GM12874 (cell line): ENCODE measurements around the gene GOLM1.

Source experiments
- TF ChIP-seq, protein P1 (sequence below): IDR thresholded peaks from 2 replicates; pipeline ENCODE4 v1.5.1; 2011; ENCODE audit warnings: low read depth, mild to moderate bottlenecking, control low read depth, low read length, moderate library complexity; ENCODE audit not compliant: insufficient read depth

The GOLM1 gene

GRCh38 chr9:86064220-86064619 lies 35.1 kb downstream of the GOLM1 start:
- TF ChIP-seq, protein P1, sequence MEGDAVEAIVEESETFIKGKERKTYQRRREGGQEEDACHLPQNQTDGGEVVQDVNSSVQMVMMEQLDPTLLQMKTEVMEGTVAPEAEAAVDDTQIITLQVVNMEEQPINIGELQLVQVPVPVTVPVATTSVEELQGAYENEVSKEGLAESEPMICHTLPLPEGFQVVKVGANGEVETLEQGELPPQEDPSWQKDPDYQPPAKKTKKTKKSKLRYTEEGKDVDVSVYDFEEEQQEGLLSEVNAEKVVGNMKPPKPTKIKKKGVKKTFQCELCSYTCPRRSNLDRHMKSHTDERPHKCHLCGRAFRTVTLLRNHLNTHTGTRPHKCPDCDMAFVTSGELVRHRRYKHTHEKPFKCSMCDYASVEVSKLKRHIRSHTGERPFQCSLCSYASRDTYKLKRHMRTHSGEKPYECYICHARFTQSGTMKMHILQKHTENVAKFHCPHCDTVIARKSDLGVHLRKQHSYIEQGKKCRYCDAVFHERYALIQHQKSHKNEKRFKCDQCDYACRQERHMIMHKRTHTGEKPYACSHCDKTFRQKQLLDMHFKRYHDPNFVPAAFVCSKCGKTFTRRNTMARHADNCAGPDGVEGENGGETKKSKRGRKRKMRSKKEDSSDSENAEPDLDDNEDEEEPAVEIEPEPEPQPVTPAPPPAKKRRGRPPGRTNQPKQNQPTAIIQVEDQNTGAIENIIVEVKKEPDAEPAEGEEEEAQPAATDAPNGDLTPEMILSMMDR = no peak

DNA sequence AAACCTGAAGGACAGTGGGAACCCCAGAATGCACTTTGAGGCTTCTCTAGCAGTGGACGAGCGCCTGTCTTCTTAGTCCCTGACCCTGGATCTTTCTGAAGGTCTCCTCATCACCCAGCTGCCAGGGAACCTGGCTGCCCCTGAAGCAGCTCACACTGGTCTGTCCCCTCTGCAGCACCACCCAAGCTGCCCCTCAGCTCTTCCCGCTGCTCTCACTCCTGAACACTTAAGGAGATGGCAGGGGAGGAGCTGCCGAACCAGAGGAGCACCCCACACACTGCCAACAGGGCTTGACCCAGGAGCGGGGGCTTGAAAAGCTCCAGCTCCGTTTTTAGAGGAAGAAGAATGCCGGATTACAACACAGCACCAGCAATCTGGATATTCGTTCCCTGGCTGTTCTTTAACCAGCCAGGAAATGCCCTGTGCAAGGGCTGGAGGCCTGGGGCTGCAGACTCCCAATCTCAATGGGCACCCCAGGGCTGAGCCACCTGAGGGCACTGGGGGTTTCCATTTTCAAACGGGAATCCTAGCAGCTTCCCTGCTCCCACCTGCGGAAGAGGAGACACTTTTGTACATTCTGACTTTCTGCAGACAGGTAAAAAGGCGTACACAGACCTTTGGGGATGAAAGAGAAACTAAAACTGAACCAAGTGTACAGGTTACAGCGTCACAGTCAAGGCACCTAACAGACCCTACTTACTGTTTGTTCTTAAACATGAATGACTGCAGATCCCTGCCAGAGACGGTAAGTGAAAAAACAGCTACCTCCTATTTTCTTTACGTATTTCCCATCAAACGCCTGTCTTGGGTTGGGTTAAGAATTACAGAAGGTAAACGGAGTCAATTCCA lies 36.3 kb downstream of the GOLM1 start:
- TF ChIP-seq, protein P1 = no peak

DNA sequence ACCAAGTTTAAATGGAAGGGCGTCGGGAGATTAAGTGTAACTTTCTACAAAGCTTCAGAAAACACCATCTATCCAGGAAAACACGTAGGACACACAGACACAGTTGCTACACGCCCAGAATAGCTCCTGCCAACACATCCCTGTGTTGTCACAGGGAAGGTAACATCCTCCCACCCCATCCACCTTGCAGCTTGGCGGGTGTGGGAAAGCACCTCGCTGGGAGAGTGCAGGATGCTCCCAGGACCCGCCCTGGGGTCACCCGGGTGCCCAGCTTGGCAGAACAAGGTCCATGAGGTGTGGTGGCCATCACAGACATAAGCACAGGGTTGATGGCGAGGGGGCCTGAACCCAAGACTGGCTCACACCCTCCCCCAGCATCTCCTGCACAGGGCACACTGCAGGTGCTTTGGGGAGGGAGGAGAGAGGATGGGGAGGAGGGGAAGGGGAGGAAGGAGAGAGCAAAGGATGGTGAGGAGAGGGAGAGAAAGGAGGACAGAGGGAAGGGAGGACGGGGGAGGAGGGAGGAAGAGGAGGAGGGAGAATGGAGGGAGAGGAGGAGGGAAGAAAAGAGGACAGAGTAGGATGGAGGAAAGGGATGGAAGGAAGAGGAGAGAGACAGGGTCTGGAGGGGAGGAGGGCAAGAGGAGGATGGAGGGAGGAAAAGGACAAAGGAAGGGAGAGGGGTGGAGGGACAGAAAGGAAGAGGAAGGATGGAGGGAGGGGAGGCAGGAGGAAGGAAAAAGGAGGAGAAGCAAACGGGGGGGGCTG lies 37.2 kb downstream of the GOLM1 start:
- TF ChIP-seq, protein P1 = no peak

- TF ChIP-seq, protein P1 = no peak
Observed at GRCh38 chr9:86057491-86057890, 41.9 kb downstream of the GOLM1 start.

DNA sequence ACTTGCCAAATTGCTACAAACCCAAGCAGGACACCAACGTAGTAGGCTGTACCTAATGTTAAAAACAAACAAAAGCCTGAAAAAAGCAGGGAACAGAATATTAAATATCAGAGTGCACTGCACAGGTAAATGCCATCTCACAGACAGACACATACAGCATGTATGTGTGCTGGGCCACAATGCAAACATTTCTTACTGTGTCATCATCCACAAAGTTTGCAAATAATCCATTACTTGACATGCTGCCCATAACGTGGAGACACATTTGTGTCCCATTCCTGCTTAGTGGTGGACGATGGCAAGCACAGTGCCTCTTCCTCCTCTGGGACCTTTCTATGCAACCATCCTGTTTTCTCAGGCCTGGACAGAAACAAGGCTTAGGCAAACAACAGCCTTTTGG lies 44.7 kb downstream of the GOLM1 start:
- TF ChIP-seq, protein P1 = no peak

DNA sequence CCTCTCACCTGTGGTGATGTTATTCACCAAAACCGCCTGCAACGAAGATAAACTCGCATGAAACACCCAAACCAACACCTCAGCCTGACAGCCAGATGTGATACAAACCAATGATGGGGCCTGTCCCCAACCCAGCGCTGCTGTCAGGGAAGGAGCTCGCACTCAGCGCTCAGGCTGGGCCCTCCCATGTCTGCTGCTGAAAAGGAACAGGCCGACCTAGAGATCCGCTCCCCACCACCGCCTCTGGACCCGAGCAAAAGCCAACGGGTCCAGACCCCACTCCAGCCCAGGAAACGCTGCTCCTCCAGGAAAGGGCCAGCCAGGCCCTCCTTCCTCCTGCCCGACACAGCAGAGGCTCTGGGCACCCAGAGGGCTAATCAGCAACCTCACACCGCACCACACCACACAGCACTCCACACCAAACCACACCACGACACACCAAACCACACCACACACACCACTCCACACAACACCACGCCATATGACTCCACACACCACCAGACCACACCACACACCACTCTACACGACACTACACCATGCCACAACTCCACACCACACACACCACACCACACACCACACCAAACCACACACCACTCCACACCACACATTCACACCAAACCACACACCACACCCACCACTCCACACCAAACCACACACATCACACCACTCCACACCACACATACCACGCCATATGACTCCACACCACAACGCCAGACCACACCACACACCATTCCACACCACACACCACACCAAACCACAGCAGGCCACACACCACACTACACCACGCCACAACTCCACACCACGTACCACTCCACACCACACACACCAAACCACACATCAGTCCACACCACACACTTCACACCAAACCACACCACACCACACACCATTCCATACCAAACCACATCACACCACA lies 46.5 kb downstream of the GOLM1 start:
- TF ChIP-seq, protein P1 = no peak

- TF ChIP-seq, protein P1 = no peak
Observed at GRCh38 chr9:86047361-86047760, 52.0 kb downstream of the GOLM1 start.
